Colonic mucosa (tissue), 4 donors: ENCODE measurements around the gene RAD51B. TPM values are rescaled to one million over a fixed set of nuclear protein-coding genes. Genes with fewer than 3 reads are reported as not detected.

Source experiments
- DNase-seq: peaks from one replicate; pipeline ENCODE4 v3.0.0-alpha.2; 2020
- H3K27ac ChIP-seq: fragments of 200-600 bp; one replicate; pipeline ENCODE4 v1.8.0; 2021
- H3K27me3 ChIP-seq: fragments of 200-600 bp; one replicate; pipeline ENCODE4 v1.8.0; 2021
- H3K36me3 ChIP-seq: fragments of 200-600 bp; one replicate; pipeline ENCODE4 v1.8.0; 2021
- H3K4me1 ChIP-seq: fragments of 200-600 bp; one replicate; pipeline ENCODE4 v1.8.0; 2021; ENCODE audit warnings: mild to moderate bottlenecking
- H3K4me3 ChIP-seq: fragments of 200-600 bp; one replicate; pipeline ENCODE4 v1.8.0; 2021
- H3K9ac ChIP-seq, 2 donors: one replicate each; pipeline ENCODE4 v1.7.0; 2013; ENCODE audit warnings: control low read depth in 2 of 2, low read depth in 2 of 2, low read length in 2 of 2
- H3K9me3 ChIP-seq: fragments of 200-600 bp; one replicate; pipeline ENCODE4 v1.8.0; 2021
- CTCF ChIP-seq: fragments of 200-600 bp; IDR thresholded peaks from one replicate; pipeline ENCODE4 v1.8.0; 2022; ENCODE audit warnings: antibody characterized with exemption, mild to moderate bottlenecking
- intact Hi-C: fragments of 100-400 bp; cut with DNase I; formaldehyde crosslinking; loops from one replicate; pipeline ENCODE4 v1.14.1; 2022
- total RNA-seq, 2 donors: library from RNA; stranded (reverse); fragmentation: NEBNext Ultra II Directional in 1 of 2; extraction: Animal tissue kit (Norgen Biotek cat#: 25700) in 1 of 2; gene quantifications; one replicate each; pipeline ENCODE4 v1.2.1, GENCODE V29; 2021
- donor health status: healthy.
- donor health status: DM: no; HTN: no; CAD: no.
- donor health status: DM: no; HTN: no; CAD: no.

RAD51B gene
- total RNA-seq, 2 donors from 2014 or later: 12.7 to 22.0 TPM

GRCh38 chr14:68140806-68141205 is 321.2 kb downstream of the RAD51B start:
- no peak for DNase-seq
- Histone ChIP-seq H3K27ac (peak overlapping the region; percentile 65), H3K4me1 (peaks cover 14% of the 10 kb centered on the region), H3K9me3 (no peaks in the 10 kb centered on the region), H3K9ac (no peak overlapping the region), H3K36me3 (no peaks in the 10 kb centered on the region), H3K27me3 (no peaks in the 10 kb centered on the region), H3K4me3 (no peak overlapping the region)
- no peak for TF ChIP-seq CTCF
- intact Hi-C loops: loop anchor here (10.0 kb wide), 1 partner anchor 196 kb away; no protein-coding TSS in a partner anchor

GRCh38 chr14:68141281-68142088 is 321.9 kb downstream of the RAD51B start:
- peak overlapping the region; percentile 65 for H3K27ac ChIP-seq
- H3K36me3 ChIP-seq: no peaks in the 10 kb centered on the region
- H3K9ac ChIP-seq: no peak overlapping the region
- H3K4me3 ChIP-seq: no peak overlapping the region
- H3K9me3 ChIP-seq: no peaks in the 10 kb centered on the region
- DNase-seq: no peak
- TF ChIP-seq CTCF: no peak
- no peaks in the 10 kb centered on the region for H3K27me3 ChIP-seq
- intact Hi-C loops: loop anchor here (10.0 kb wide), 1 partner anchor 197 kb away; no protein-coding TSS in a partner anchor
- H3K4me1 ChIP-seq: peaks cover 14% of the 10 kb centered on the region

GRCh38 chr14:68143341-68143841 is 323.8 kb downstream of the RAD51B start:
- no peaks in the 10 kb centered on the region for H3K27me3 ChIP-seq
- DNase-seq: peak; percentile 79
- H3K9ac ChIP-seq: no peak overlapping the region
- TF ChIP-seq CTCF: no peak
- H3K4me1 ChIP-seq: peaks cover 14% of the 10 kb centered on the region
- no peaks in the 10 kb centered on the region for H3K9me3 ChIP-seq
- peak overlapping the region; percentile 62 for H3K27ac ChIP-seq
- intact Hi-C loops: loop anchor here (10.0 kb wide), 1 partner anchor 199 kb away; no protein-coding TSS in a partner anchor
- no peak overlapping the region for H3K4me3 ChIP-seq
- no peaks in the 10 kb centered on the region for H3K36me3 ChIP-seq

GRCh38 chr14:68144051-68144681 is 324.6 kb downstream of the RAD51B start:
- TF ChIP-seq CTCF: no peak
- Histone ChIP-seq H3K4me1 (peaks cover 14% of the 10 kb centered on the region), H3K27me3 (no peaks in the 10 kb centered on the region), H3K27ac (peak overlapping the region; percentile 62), H3K36me3 (no peaks in the 10 kb centered on the region), H3K9me3 (no peaks in the 10 kb centered on the region), H3K9ac (no peak overlapping the region), H3K4me3 (no peak overlapping the region)
- intact Hi-C loops: loop anchor here (10.0 kb wide), 1 partner anchor 199 kb away; no protein-coding TSS in a partner anchor
- peak; percentile 41 for DNase-seq

GRCh38 chr14:68145036-68145435 is 325.5 kb downstream of the RAD51B start:
- Histone ChIP-seq H3K4me1 (peaks cover 14% of the 10 kb centered on the region), H3K4me3 (no peak overlapping the region), H3K27ac (peak overlapping the region; percentile 62), H3K27me3 (no peaks in the 10 kb centered on the region), H3K36me3 (no peaks in the 10 kb centered on the region), H3K9me3 (no peaks in the 10 kb centered on the region), H3K9ac (no peak overlapping the region)
- TF ChIP-seq CTCF: no peak
- peak; percentile 53 for DNase-seq
- intact Hi-C loops: loop anchor here (10.0 kb wide), 1 partner anchor 200 kb away; no protein-coding TSS in a partner anchor
